Activated naive CD8-positive, alpha-beta T cell treated with anti-CD3 and anti-CD28 coated beads for 36 hours (primary cell): Measurements from ENCODE around the gene CGB3. TPM values are rescaled to one million over a fixed set of nuclear protein-coding genes. Genes with fewer than 3 reads are reported as not detected.
"Not testable (repeated sequence)": the region's sequence is repeated elsewhere in the genome, so short reads cannot be mapped to it uniquely, and the experiment has no call there.

Source experiments
- DNase-seq: peaks from one replicate; pipeline ENCODE4 v3.0.0; 2021
- H3K27ac Mint-ChIP-seq: one replicate; pipeline ENCODE4 v1.8.0; 2022; ENCODE audit warnings: mild to moderate bottlenecking, moderate library complexity, mixed read lengths
- H3K27me3 Mint-ChIP-seq: one replicate; pipeline ENCODE4 v1.8.0; 2022; ENCODE audit warnings: mild to moderate bottlenecking, mixed read lengths
- H3K36me3 Mint-ChIP-seq: one replicate; pipeline ENCODE4 v1.8.0; 2021; ENCODE audit warnings: mild to moderate bottlenecking, mixed read lengths
- H3K4me1 Mint-ChIP-seq: one replicate; pipeline ENCODE4 v1.8.0; 2021; ENCODE audit warnings: mixed read lengths
- H3K4me3 Mint-ChIP-seq: one replicate; pipeline ENCODE4 v1.8.0; 2022; ENCODE audit warnings: mild to moderate bottlenecking, moderate library complexity, mixed read lengths
- H3K9me3 Mint-ChIP-seq: one replicate; pipeline ENCODE4 v1.8.0; 2022; ENCODE audit warnings: mixed read lengths
- total RNA-seq, 2 experiments: library from RNA; stranded (reverse); gene quantifications; one replicate each; pipeline ENCODE4 v1.2.3, GENCODE V29; 2021

Gene CGB3
- not detected for total RNA-seq

- not testable (repeated sequence) for H3K4me1 Mint-ChIP-seq, H3K36me3 Mint-ChIP-seq, H3K9me3 Mint-ChIP-seq, H3K4me3 Mint-ChIP-seq, DNase-seq, H3K27ac Mint-ChIP-seq
- H3K27me3 Mint-ChIP-seq: peaks cover 11% of the 10 kb centered on the region
Measured at GRCh38 chr19:49024233-49024632, at the start of gene CGB3. Gene CGB3, minus strand, starts transcription at chr19:49024333. Its CDS starts 362 bp downstream, at chr19:49023971.

GRCh38 chr19:49071860-49072547 is 47.9 kb upstream of the CGB3 start:
- H3K4me1 Mint-ChIP-seq: peaks cover 10% of the 10 kb centered on the region
- H3K36me3 Mint-ChIP-seq: peaks cover 2% of the 10 kb centered on the region
- H3K9me3 Mint-ChIP-seq: peaks cover 1% of the 10 kb centered on the region
- no peak overlapping the region for H3K4me3 Mint-ChIP-seq
- no peak overlapping the region for H3K27ac Mint-ChIP-seq
- no peak for DNase-seq
- peaks cover 86% of the 10 kb centered on the region for H3K27me3 Mint-ChIP-seq

- H3K9me3 Mint-ChIP-seq: peaks cover 1% of the 10 kb centered on the region
- peaks cover 2% of the 10 kb centered on the region for H3K36me3 Mint-ChIP-seq
- no peak overlapping the region for H3K4me3 Mint-ChIP-seq
- no peak for DNase-seq
- no peak overlapping the region for H3K27ac Mint-ChIP-seq
- peaks cover 90% of the 10 kb centered on the region for H3K27me3 Mint-ChIP-seq
- H3K4me1 Mint-ChIP-seq: peaks cover 10% of the 10 kb centered on the region
Measured at GRCh38 chr19:49070416-49070815, 46.3 kb upstream of the CGB3 start.

GRCh38 chr19:49069026-49069425 is 44.9 kb upstream of the CGB3 start:
- Mint-ChIP-seq H3K27me3 (peaks cover 89% of the 10 kb centered on the region), H3K9me3 (peaks cover 1% of the 10 kb centered on the region), H3K36me3 (peaks cover 2% of the 10 kb centered on the region), H3K4me1 (peaks cover 10% of the 10 kb centered on the region), H3K27ac (no peak overlapping the region), H3K4me3 (no peak overlapping the region)
- DNase-seq: no peak

GRCh38 chr19:49067554-49067953 is 43.4 kb upstream of the CGB3 start:
- DNase-seq: no peak
- Mint-ChIP-seq H3K4me3 (no peak overlapping the region), H3K36me3 (no peaks in the 10 kb centered on the region), H3K9me3 (no peaks in the 10 kb centered on the region), H3K27ac (no peak overlapping the region), H3K27me3 (peaks cover 85% of the 10 kb centered on the region), H3K4me1 (no peaks in the 10 kb centered on the region)

GRCh38 chr19:49065905-49066512 is 41.9 kb upstream of the CGB3 start:
- H3K4me1 Mint-ChIP-seq: no peaks in the 10 kb centered on the region
- H3K27me3 Mint-ChIP-seq: peaks cover 81% of the 10 kb centered on the region
- no peaks in the 10 kb centered on the region for H3K9me3 Mint-ChIP-seq
- no peaks in the 10 kb centered on the region for H3K36me3 Mint-ChIP-seq
- no peak for DNase-seq
- H3K4me3 Mint-ChIP-seq: no peak overlapping the region
- no peak overlapping the region for H3K27ac Mint-ChIP-seq

GRCh38 chr19:49064768-49065611 is 40.9 kb upstream of the CGB3 start, which contains the start of gene NTF4:
Gene NTF4, minus strand, starts transcription at chr19:49064818. Its CDS starts 2,821 bp downstream, at chr19:49061997.
- Mint-ChIP-seq H3K4me1 (no peaks in the 10 kb centered on the region), H3K9me3 (no peaks in the 10 kb centered on the region), H3K27me3 (peaks cover 82% of the 10 kb centered on the region), H3K27ac (no peak within 1 kb of the TSS), H3K4me3 (no peak within 1 kb of the TSS), H3K36me3 (no peaks in the 10 kb centered on the region)
- no peak for DNase-seq

- Mint-ChIP-seq H3K4me1 (no peaks in the 10 kb centered on the region), H3K27ac (no peak overlapping the region), H3K27me3 (peaks cover 84% of the 10 kb centered on the region), H3K9me3 (no peaks in the 10 kb centered on the region), H3K36me3 (no peaks in the 10 kb centered on the region), H3K4me3 (no peak overlapping the region)
- DNase-seq: no peak
Measured at GRCh38 chr19:49064029-49064629, 40.0 kb upstream of the CGB3 start.

GRCh38 chr19:49061445-49061844 is 37.3 kb upstream of the CGB3 start:
- Mint-ChIP-seq H3K4me3 (no peak overlapping the region), H3K27me3 (peaks cover 86% of the 10 kb centered on the region), H3K9me3 (no peaks in the 10 kb centered on the region), H3K36me3 (no peaks in the 10 kb centered on the region), H3K4me1 (peaks cover 12% of the 10 kb centered on the region), H3K27ac (no peak overlapping the region)
- peak; percentile 31 for DNase-seq

- H3K27me3 Mint-ChIP-seq: peaks cover 85% of the 10 kb centered on the region
- no peaks in the 10 kb centered on the region for H3K36me3 Mint-ChIP-seq
- no peak overlapping the region for H3K27ac Mint-ChIP-seq
- no peak overlapping the region for H3K4me3 Mint-ChIP-seq
- H3K4me1 Mint-ChIP-seq: peaks cover 12% of the 10 kb centered on the region
- H3K9me3 Mint-ChIP-seq: no peaks in the 10 kb centered on the region
- no peak for DNase-seq
Measured at GRCh38 chr19:49061000-49061399, 36.9 kb upstream of the CGB3 start.

GRCh38 chr19:49059053-49059452 is 34.9 kb upstream of the CGB3 start:
- DNase-seq: no peak
- Mint-ChIP-seq H3K27me3 (peaks cover 69% of the 10 kb centered on the region), H3K4me3 (no peak overlapping the region), H3K9me3 (no peaks in the 10 kb centered on the region), H3K27ac (no peak overlapping the region), H3K4me1 (peaks cover 12% of the 10 kb centered on the region), H3K36me3 (no peaks in the 10 kb centered on the region)

- Mint-ChIP-seq H3K27me3 (peaks cover 64% of the 10 kb centered on the region), H3K9me3 (no peaks in the 10 kb centered on the region), H3K27ac (no peak overlapping the region), H3K36me3 (no peaks in the 10 kb centered on the region), H3K4me3 (no peak overlapping the region), H3K4me1 (peaks cover 12% of the 10 kb centered on the region)
- DNase-seq: peak; percentile 46
Measured at GRCh38 chr19:49058562-49058961, 34.4 kb upstream of the CGB3 start.

- Mint-ChIP-seq H3K27me3 (peaks cover 59% of the 10 kb centered on the region), H3K9me3 (no peaks in the 10 kb centered on the region), H3K4me3 (peak within 1 kb of the TSS; percentile 63), H3K36me3 (no peaks in the 10 kb centered on the region), H3K27ac (no peak within 1 kb of the TSS), H3K4me1 (peaks cover 12% of the 10 kb centered on the region)
- DNase-seq: peak; percentile 28
Measured at GRCh38 chr19:49057636-49058234, 33.6 kb upstream of the CGB3 start, which contains the start of gene CGB7. Gene CGB7, minus strand, starts transcription at chr19:49057749. Its CDS starts 2,374 bp downstream, at chr19:49055375.

GRCh38 chr19:49056902-49057596 is 32.9 kb upstream of the CGB3 start:
- not testable (repeated sequence) for H3K36me3 Mint-ChIP-seq, H3K27ac Mint-ChIP-seq, DNase-seq, H3K9me3 Mint-ChIP-seq
- peak overlapping the region; percentile 63 for H3K4me3 Mint-ChIP-seq
- H3K4me1 Mint-ChIP-seq: peaks cover 12% of the 10 kb centered on the region
- H3K27me3 Mint-ChIP-seq: peaks cover 57% of the 10 kb centered on the region
